Sigmoid colon (tissue), 3 donors: Measurements from ENCODE around the gene RALA.

Source experiments
- CTCF ChIP-seq, 4 experiments: fragments of 450-650 bp in 3 of 4; fragments of 200-600 bp in 1 of 4; IDR thresholded peaks; one replicate each; pipeline ENCODE4 v1.5.1; 2016 to 2019; ENCODE audit warnings: antibody characterized with exemption in 4 of 4, mild to moderate bottlenecking in 3 of 4, moderate library complexity in 2 of 4
- POLR2A ChIP-seq, 2 donors: fragments of 450-650 bp; IDR thresholded peaks; one replicate each; pipeline ENCODE4 v1.6.1; 2016; ENCODE audit warnings: antibody characterized with exemption in 2 of 2, mild to moderate bottlenecking in 2 of 2, moderate library complexity in 2 of 2

GRCh38 chr7:39621261-39621660 is 2.1 kb upstream of the RALA start:
- TF ChIP-seq POLR2A (IDR thresholded peaks at IDR 0.05) = no peak
- no peak for TF ChIP-seq CTCF (IDR thresholded peaks at IDR 0.05)
